GM19372 (cell line): ENCODE measurements around the gene LDLRAD2.
"Not testable (repeated sequence)": the region's sequence is repeated elsewhere in the genome, so short reads cannot be mapped to it uniquely, and the experiment has no call there.

Experiments used
- ATAC-seq: cut with Tn5 transposase; IDR thresholded peaks from one replicate; pipeline ENCODE4 v1.9.1; 2021; ENCODE audit warnings: mild to moderate bottlenecking, low read depth, moderate library complexity; ENCODE audit not compliant: unreplicated experiment

LDLRAD2 gene, protein sequence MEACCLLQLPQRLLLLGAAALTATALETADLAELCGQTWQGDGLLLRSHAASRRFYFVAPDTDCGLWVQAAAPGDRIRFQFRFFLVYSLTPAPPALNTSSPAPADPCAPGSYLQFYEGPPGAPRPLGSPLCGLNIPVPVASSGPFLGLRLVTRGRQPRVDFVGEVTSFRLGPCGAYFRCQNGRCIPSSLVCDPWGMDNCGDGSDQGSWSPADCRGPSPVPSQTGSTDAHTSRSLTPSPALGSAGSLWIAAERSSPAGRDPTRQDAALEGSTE

DNA sequence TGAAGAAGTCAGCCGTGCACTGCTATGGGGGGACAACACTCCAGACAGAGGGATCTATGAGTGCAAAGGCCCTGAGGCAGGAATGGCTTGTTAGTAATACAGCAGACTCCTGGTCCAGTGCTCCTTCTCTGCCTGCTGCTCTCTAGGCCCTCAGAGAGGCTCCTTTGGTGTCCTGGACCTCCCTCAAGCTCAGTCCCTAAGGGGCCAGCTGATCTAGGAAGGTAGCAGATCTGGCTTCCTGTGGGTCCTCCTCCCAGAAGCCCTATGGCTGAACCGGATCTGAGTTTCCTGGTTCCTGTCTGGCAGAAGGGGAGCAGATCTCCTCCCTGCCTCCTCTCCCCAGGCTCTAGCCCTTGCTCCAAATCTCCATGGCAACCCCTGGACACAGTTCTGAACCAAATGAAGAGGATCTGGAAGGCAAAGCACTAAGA is at the start of gene LDLRAD2:
Gene LDLRAD2 (plus strand): TSS at position 391 of the 431 bp plus-strand sequence. CDS start 187 bp downstream, outside the sequence.
- no peak for ATAC-seq

DNA sequence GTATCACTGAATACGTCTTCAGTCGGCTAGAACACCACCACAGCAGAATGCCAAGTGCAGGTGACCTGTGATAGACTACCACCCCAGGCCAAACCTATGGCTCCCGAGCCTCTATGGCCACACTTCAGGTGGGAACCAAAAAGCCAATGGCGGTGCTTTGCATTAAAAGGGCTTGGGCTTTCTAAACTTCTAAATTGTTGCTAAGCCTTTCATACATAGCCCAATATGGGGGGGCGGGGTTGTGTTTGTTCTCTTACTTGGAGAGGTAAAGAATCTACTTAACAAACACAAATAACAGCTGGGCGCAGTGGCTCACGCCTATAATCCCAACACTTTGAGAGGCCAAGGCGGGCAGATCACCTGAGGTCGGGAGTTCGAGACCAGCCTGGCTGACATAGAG is 48.8 kb upstream of the LDLRAD2 start:
- no peak for ATAC-seq

DNA sequence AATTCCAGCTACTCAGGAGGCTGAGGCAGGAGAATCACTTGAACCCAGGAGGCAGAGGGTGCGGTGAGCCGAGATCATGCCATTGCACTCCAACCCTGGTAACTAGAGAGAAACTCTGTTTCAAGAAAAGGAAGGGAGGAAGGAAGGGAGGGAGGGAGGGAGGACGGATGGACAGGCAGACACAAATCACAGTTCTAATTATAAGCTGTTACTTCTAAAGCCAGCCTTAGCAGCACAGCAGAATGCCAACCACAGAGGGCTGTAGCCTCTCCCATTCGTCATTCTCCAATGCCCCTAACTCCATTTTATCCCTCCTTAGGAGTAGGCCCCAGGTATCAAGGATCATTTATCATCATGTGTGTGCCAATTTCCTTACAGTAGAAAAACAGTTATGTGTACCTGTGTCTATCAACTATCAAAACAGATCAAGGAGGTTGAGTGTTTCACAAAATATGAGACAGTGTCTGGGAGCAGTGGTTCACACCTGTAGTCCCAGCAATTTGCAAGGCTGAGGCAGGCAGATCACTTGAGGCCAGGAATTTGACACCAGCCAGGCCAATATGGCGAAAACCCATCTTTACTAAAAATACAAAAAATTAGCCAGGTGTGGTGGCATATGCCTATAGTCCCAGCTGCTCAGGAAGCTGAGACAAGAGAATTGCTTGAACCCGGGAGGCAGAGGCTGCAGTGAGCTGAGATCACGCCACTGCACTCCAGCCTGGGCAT is 48.2 kb upstream of the LDLRAD2 start:
- ATAC-seq, result no peak

DNA sequence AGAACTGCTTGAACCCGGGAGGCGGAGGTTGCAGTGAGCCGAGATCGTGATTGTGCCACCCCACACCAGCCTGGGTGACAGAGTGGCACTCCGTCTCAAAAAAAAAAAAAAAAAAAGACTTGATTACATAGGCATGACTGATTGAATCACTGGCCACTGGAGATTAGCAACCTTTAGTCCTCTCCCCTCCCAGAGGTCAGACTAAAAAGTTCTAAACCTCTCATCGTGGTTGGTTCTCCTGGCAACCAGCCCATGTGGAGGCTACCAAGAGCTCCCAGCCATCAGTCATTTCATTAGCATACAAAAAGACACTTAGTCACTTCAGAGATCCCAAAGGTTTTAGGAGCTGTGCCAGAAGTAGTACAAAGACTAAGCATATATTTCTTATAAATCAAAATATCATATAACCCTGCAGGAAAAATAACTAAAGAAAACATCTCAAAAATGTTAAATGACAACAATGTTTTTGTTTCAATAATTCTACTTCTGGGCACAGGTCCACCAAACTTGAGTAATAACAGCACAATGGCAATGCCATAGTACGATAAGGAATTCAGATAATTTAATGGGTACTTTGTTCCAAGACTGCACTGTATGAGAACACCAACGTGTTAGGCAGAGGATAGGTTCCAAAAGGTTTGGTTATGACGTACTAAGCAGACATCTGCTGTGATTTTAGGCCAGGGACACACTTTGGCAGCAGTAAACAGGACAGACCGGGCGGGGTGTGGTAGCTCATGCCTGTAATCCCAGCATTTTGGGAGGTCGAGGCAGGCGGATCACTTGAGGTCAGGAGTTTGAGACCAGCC is 47.2 kb upstream of the LDLRAD2 start:
- no peak for ATAC-seq

DNA sequence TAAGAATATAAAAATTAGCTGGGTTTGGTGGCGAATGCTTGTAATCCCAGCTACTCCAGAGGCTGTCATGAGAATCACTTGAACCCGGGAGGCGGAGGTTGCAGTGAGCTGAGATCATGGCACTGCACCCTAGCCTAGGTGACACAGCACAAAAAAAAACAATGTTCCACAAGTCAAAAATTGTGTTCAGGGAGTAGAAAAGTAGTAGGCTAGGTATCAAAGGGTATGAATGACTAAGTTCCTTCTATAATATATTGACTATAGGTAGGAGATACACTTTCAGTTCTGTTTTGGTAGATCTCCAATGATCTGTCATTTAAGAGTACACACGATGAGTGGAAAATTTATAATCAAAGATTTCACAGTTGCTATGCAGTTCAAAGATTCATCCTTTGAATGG is 45.9 kb upstream of the LDLRAD2 start:
- no peak for ATAC-seq

DNA sequence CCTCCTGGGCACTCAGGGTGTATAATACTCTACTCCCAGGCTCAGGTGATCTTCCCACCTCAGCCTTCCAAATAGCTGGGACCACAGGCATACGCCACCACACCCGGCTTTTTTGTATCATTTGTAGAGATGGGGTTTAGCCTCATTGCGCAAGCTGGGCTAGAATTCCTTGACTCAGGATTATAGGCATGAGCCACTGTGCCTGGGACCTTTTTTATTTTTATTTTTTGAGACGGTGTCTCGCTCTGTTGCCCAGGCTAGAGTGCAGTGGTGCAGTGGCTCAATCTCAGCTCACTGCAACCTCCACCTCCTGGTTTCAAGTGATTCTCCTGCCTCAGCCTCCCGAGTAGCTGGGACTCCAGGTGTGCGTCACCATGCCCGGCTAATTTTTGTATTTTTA is 45.0 kb upstream of the LDLRAD2 start:
- ATAC-seq, result not testable (repeated sequence)

DNA sequence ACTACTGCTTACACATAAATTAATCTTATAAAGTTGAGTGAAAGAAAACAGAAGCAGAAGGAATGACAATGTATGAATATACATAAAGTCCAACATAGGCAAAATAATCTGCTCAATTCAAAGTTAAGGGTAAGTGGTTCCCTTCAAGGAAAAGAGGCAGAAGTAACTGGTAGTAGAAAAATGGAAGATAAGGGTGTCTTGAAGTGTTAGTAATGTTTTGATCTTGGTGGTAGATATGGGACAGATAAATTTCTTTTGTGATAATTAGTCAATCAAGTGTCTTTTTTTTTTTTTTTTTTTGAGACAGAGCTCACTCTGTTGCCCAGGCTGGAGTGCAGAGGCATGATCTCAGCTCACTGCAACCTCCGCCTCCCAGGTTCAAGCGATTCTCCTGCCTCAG is 41.9 kb upstream of the LDLRAD2 start:
- ATAC-seq, result no peak

DNA sequence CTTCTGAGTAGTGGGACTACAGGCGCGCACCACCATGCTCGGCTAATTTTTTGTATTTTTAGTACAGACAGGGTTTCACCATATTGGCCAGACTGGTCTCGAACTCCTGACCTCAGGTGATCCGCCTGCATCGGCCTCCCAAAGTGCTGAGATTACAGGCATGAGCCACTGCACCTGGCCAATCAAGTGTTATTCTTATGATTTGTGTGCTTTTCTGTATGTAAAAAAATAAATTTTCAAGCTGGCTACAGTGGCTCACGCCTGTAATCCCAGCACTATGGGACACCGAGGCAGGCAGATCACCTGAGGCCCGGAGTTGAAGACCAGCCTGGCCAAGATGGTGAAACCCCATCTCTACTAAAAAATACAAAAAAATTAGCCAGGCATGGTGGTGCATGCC is 41.5 kb upstream of the LDLRAD2 start:
- ATAC-seq, result not testable (repeated sequence)

DNA sequence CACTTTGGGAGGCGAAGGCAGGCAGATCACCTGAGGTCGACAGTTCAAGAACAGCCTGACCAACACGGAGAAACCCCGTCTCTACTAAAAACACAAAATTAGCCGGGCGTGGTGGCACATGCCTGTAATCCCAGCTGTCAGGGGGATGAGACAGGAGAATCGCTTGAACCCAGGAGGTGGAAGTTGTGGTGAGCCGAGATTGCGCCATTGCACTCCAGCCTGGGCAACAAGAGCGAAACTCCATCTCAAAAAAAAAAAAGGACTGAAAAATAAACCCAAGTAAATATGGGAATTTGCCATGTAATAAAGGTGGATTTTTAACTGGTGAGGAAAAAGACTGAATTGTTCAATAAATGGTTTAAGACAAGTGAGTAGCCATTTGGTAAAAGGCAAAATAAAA is 40.4 kb upstream of the LDLRAD2 start:
- not testable (repeated sequence) for ATAC-seq

DNA sequence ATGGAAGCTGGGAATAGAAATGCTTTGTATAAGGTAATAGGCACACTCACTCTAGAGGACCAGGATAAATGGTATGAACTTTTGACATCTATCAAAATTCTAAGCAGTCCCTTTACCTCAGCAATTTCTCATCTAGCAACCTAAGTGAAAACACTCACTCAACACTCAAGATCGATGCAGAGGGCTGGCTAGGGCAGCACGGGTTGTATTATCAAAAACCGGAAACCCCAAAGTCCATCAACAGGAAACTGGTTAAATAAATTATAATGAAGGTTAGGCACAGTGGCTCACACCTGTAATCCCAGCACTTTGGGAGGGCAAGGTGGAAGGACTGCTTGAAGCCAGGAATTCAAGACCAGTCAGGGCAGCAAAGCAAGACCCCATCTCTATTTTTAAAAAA is 38.5 kb upstream of the LDLRAD2 start:
- no peak for ATAC-seq

DNA sequence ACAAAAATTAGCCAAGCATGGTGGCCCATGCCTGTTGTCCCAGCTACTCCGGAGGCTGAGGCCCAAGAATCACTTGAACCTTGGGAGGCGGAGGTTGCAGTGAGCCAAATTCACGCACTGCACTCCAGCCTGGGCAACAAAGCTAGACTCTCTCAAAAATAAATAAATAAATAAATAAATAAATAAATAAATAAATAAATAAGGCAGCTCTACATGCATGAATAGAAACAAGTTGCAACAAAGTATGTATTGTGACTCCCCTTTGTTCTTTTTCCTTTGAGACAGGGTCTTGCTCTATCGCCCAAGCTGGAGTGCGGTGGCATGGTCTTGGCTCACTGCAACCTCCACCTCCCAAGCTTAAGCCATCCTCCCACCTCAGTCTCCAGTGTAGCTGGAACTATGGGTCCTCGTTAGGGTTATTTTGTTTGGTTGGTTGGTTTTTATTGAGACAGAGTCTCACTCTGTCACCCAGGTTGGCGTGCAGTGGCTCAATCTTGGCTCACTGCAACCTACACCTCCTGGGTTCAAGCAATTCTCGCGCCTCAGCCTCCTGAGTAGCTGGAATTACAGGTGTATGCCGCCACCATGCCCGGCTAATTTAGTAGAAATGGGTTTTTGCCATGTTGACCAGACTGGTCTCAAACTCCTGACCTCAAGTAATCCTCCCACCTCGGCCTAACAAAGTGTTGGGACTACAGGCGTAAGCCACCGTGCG is 37.1 kb upstream of the LDLRAD2 start:
- ATAC-seq, result no peak

DNA sequence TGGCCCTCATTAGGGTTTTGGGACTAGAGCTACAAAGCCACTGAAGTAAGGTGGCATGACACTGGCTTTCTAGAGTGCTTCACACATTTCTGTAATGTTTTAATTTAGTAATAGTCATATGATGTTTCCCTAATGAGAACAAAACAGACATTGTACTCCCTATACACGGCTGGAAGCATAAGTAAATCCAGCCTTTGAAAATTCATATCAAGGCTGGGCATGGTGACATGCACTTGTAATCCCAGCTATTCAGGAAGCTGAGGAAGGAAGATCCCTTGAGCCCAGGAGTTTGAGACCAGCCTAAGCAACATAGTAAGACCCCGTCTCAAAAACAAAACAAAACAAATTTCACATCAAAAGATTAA is 36.5 kb upstream of the LDLRAD2 start:
- ATAC-seq, result no peak

DNA sequence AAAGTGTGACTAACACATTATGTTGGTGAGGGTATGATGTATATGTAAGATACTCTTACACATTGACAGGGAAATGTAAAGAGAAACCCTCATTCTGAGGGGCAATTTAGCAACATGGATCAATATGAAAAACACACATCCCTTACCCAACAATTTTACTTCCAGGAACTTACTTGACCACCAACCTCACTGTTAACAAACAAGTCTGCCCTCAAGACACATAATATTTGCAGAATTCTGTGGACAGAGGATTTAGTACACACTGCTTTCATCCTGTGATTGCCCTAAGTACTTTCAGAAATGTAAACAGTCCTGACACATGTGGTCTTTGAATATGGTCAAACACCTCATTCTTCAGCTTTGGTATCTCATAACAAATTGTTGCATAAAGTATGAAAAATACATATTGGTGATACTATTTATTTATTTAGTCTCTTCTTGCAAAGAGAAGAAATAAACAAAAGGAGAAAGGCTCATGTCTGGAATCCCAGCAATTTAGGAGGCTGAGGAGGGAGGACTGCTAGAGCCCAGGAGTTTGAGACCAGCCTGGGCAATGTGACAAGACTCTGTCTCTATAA is 36.0 kb upstream of the LDLRAD2 start:
- ATAC-seq, result no peak

DNA sequence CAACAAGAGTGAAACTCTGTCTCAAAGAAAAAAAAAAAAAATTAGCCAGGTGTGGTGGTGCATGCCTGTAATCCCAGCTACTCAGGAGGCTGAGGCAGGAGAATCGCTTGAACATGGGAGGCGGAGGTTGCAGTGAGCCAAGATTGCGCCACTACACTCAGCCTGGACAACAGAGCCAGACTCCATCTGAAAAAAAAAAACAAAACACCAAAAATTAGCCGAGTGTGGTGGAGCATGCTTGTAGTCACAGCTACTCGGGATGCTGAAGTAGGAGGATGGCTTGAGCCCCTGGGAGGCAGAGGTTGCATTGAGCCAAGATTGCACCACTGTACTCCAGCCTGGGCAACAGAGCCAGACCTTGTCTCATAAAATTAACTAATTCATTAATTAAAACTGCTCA is 35.1 kb upstream of the LDLRAD2 start:
- not testable (repeated sequence) for ATAC-seq

DNA sequence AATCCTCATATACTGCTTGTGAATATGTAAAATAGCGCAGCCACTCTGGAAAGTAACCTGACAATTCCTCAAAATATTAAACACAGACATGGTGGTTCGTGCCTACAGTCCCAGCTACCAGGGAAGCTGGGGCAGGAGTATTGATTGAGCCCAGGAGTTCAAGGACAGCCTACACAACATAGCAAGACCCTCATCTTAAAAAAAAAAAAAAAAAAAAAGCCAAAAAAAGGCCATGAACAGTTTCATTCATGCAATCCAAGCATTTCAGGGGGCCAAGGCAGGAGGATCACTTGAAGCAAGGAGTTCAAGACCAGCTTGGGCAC is 33.7 kb upstream of the LDLRAD2 start:
- ATAC-seq, result no peak

DNA sequence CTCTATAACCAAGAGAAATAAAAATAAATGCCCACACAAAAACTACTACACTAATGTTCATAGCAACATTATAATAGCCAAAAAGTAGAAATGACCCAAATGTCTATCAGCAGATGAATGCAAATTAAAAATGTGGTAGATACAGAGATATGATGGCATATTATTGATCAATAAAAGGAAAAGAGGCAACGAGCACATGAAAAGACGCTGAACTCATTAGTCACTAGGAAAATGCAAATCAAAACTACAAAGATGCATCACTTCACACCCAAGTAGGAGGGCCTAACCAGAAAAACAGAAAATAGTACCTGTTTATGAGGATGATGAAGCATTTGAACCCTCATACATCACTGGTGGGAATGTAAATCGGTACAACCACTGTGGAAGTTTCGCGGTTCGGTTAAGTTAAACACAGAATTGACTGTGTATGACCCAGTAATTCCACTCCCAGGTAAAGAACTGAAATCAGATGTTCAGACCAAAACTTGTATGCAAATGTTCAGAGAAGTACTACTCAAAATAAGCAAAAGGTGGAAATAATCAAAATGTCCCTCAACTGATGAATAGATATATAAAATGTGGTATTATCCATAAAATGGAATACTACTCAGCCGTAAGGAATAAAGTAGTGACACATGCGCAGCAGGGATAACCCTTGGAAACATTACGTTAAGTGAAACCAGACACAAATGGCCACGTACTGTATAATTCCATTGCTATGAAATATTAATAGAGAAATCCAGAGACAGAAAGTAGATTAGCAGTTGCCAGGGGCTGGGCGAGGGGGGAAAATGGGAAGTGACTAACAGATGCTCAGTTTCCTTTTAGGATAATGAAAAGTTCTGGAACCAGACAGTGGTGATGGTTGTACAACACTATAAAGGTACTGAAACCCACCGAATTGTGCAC is 32.2 kb upstream of the LDLRAD2 start:
- no peak for ATAC-seq

DNA sequence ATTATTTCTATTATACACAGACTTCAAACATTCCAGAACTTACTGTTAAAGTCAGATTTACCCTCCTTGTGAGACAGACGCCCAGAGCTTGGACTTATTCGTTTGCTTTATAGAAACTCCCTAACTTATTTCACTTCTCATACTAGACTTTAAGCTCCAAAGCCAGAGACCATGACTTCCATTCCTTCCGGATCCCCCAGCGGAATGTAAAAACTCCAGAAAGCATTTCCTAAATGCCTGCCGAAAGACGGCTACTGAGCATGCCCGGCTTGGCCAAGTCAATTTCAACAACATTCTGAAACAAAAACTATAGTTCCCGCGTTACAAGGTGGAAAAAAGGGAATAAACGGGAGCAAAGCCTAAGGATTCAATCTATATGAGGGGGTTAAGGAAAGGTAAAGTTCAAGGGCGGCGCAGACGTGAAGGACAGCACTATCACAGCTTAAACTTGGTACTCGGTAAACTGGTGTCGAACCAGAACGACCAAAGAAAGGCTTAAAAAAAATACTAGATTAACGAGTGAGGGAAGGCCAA is 30.2 kb upstream of the LDLRAD2 start:
- ATAC-seq, result peak; percentile 15

DNA sequence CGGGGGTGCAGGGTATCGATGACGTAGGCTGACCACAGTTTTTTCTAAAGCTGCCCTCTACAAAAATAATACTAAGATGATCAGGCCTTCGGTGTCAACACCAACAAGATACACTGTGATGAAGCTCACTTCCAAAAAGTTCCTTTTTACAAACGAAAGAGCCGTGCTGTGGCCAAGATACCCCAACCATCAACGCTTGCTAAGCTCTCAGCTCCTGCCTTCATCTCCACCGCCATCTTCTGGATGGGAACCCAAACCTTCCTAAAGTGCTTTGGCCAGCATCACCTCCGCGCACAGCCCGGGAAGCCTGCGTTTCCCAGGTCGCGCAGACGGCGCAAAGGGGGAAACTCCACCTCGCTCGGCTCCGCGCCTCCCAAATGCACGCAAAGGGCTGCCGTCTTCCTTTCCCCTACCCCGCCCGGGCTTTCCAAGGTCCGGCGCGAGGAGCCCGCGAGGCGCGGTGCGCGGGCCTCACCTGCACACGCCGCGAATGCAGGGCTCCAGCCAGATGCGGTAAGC is 29.7 kb upstream of the LDLRAD2 start:
- ATAC-seq, result peak; percentile 16
